Testis (tissue), 2 donors: ENCODE data around the gene GARRE1.

Experiments
- POLR2A ChIP-seq: fragments of 450-650 bp; IDR thresholded peaks from one replicate; pipeline ENCODE4 v1.6.1; 2017; ENCODE audit warnings: antibody characterized with exemption, mild to moderate bottlenecking, moderate library complexity
- TF ChIP-seq, protein P1 (sequence below), 3 experiments: fragments of 450-650 bp in 2 of 3; fragments of 200-600 bp in 1 of 3; sonication (generic) in 1 of 3; IDR thresholded peaks; one replicate each; pipeline ENCODE4 v1.5.1; 2016 to 2019; ENCODE audit warnings: antibody characterized with exemption in 3 of 3, mild to moderate bottlenecking in 2 of 3, moderate library complexity in 1 of 3

DNA sequence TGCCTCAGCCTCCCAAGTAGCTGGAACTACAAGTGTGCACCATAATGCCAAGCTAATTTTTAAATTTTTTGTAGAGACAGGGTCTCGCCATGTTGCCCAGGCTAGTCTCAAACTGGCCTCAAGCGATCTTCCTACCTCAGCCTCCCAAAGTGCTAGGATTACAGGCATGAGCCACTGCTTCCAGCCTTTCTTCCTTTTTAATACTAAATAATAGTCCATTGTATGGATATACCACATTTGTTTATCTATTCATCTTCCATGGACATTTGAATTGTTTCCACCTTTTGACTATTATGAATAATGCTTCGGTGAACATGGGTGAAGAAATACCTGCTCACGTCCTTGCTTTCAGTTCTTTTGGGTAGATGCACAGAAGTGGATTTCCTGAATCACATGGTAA is 24.4 kb downstream of the GARRE1 start:
- TF ChIP-seq, protein P1, sequence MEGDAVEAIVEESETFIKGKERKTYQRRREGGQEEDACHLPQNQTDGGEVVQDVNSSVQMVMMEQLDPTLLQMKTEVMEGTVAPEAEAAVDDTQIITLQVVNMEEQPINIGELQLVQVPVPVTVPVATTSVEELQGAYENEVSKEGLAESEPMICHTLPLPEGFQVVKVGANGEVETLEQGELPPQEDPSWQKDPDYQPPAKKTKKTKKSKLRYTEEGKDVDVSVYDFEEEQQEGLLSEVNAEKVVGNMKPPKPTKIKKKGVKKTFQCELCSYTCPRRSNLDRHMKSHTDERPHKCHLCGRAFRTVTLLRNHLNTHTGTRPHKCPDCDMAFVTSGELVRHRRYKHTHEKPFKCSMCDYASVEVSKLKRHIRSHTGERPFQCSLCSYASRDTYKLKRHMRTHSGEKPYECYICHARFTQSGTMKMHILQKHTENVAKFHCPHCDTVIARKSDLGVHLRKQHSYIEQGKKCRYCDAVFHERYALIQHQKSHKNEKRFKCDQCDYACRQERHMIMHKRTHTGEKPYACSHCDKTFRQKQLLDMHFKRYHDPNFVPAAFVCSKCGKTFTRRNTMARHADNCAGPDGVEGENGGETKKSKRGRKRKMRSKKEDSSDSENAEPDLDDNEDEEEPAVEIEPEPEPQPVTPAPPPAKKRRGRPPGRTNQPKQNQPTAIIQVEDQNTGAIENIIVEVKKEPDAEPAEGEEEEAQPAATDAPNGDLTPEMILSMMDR (IDR thresholded peaks at IDR 0.05), result no peak
- TF ChIP-seq POLR2A, result no peak
